GM12878 (cell line): Measurements from ENCODE around the gene DND1.

Experiments
- CEBPB ChIP-seq, 2 experiments: fragments of 150-350 bp in 1 of 2; IDR thresholded peaks; 2 replicates each; pipeline ENCODE4 v1.6.1; 2012 to 2014; ENCODE audit warnings: low read depth in 2 of 2, low read length in 2 of 2, borderline replicate concordance in 1 of 2, inconsistent platforms in 1 of 2
- CHD2 ChIP-seq: IDR thresholded peaks from 2 replicates; pipeline ENCODE4 v1.6.1; 2011; ENCODE audit warnings: low read depth, low read length, improper control_type of control experiment, borderline replicate concordance
- CTCF ChIP-seq, 3 experiments: IDR thresholded peaks in 2 of 3; conservative IDR thresholded peaks in 1 of 3; 2 replicates each; pipeline ENCODE4 v1.5.1; 2011; ENCODE audit warnings: low read depth in 3 of 3, low read length in 3 of 3, mild to moderate bottlenecking in 3 of 3, control low read depth in 2 of 3, moderate library complexity in 2 of 3, inconsistent platforms in 1 of 3, mixed read lengths in 1 of 3; ENCODE audit not compliant: control insufficient read depth in 2 of 3, insufficient read depth in 1 of 3; ENCODE audit errors: extremely low read depth in 1 of 3
- MXI1 ChIP-seq: fragments of 150-350 bp; IDR thresholded peaks from 2 replicates; pipeline ENCODE4 v1.6.1; 2011; ENCODE audit warnings: low read depth, mild to moderate bottlenecking, inconsistent platforms, low read length, improper control_type of control experiment
- PML ChIP-seq: IDR thresholded peaks from 2 replicates; pipeline ENCODE4 v1.6.1; 2012; ENCODE audit warnings: low read length, inconsistent platforms
- POLR2A ChIP-seq: IDR thresholded peaks from 2 replicates; pipeline ENCODE4 v1.6.1; 2011; ENCODE audit warnings: low read depth, mild to moderate bottlenecking, low read length
- SREBF2 ChIP-seq: IDR thresholded peaks from 2 replicates; pipeline ENCODE4 v1.6.1; 2012; ENCODE audit warnings: mild to moderate bottlenecking, low read length
- SRF ChIP-seq, 2 experiments: IDR thresholded peaks; 2 replicates each; pipeline ENCODE4 v1.6.1; 2011; ENCODE audit warnings: low read depth in 2 of 2, low read length in 2 of 2, mild to moderate bottlenecking in 1 of 2, moderate library complexity in 1 of 2
- SUPT20H ChIP-seq: IDR thresholded peaks from 2 replicates; pipeline ENCODE4 v1.6.1; 2011; ENCODE audit warnings: low read depth, mild to moderate bottlenecking, low read length, moderate library complexity, borderline replicate concordance; ENCODE audit not compliant: control insufficient read depth
- TARDBP ChIP-seq: IDR thresholded peaks from 2 replicates; pipeline ENCODE4 v1.6.1; 2016; ENCODE audit warnings: borderline replicate concordance
- TBL1XR1 ChIP-seq: IDR thresholded peaks from 2 replicates; pipeline ENCODE4 v1.6.1; 2012; ENCODE audit warnings: low read depth, low read length, improper control_type of control experiment
- TCF7 ChIP-seq: IDR thresholded peaks from 2 replicates; pipeline ENCODE4 v1.6.1; 2014; ENCODE audit warnings: antibody characterized with exemption, borderline replicate concordance
- ZNF274 ChIP-seq: IDR thresholded peaks from one replicate; pipeline ENCODE4 v1.8.0; 2011; ENCODE audit not compliant: insufficient read length, insufficient read depth
- TF ChIP-seq, protein P1 (sequence below): IDR thresholded peaks from 2 replicates; pipeline ENCODE4 v1.6.1; 2012; ENCODE audit warnings: improper control_type of control experiment, low read depth, low read length; ENCODE audit not compliant: insufficient replicate concordance

- TF ChIP-seq SUPT20H (no peak), POLR2A (no peak), PML (no peak), ZNF274 (no peak), CTCF (IDR thresholded peaks at IDR 0.05 in 2 of 3, conservative IDR thresholded peaks at IDR 0.05 in 1 of 3; ENCODE audit: control insufficient read depth in 2 of 3, extremely low read depth in 1 of 3, insufficient read depth in 1 of 3, low read depth in 3 of 3, low read length in 3 of 3) (no peak), CEBPB (IDR thresholded peaks at IDR 0.05; ENCODE audit: borderline replicate concordance in 1 of 2, low read depth in 2 of 2, low read length in 2 of 2) (no peak), SRF (IDR thresholded peaks at IDR 0.05; ENCODE audit: low read depth in 2 of 2, low read length in 2 of 2) (no peak), CHD2 (no peak), SREBF2 (no peak), TARDBP (no peak), MXI1 (no peak), TBL1XR1 (no peak), TCF7 (no peak)
- TF ChIP-seq, protein P1, sequence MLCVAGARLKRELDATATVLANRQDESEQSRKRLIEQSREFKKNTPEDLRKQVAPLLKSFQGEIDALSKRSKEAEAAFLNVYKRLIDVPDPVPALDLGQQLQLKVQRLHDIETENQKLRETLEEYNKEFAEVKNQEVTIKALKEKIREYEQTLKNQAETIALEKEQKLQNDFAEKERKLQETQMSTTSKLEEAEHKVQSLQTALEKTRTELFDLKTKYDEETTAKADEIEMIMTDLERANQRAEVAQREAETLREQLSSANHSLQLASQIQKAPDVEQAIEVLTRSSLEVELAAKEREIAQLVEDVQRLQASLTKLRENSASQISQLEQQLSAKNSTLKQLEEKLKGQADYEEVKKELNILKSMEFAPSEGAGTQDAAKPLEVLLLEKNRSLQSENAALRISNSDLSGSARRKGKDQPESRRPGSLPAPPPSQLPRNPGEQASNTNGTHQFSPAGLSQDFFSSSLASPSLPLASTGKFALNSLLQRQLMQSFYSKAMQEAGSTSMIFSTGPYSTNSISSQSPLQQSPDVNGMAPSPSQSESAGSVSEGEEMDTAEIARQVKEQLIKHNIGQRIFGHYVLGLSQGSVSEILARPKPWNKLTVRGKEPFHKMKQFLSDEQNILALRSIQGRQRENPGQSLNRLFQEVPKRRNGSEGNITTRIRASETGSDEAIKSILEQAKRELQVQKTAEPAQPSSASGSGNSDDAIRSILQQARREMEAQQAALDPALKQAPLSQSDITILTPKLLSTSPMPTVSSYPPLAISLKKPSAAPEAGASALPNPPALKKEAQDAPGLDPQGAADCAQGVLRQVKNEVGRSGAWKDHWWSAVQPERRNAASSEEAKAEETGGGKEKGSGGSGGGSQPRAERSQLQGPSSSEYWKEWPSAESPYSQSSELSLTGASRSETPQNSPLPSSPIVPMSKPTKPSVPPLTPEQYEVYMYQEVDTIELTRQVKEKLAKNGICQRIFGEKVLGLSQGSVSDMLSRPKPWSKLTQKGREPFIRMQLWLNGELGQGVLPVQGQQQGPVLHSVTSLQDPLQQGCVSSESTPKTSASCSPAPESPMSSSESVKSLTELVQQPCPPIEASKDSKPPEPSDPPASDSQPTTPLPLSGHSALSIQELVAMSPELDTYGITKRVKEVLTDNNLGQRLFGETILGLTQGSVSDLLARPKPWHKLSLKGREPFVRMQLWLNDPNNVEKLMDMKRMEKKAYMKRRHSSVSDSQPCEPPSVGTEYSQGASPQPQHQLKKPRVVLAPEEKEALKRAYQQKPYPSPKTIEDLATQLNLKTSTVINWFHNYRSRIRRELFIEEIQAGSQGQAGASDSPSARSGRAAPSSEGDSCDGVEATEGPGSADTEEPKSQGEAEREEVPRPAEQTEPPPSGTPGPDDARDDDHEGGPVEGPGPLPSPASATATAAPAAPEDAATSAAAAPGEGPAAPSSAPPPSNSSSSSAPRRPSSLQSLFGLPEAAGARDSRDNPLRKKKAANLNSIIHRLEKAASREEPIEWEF = no peak
Observed at GRCh38 chr5:140622301-140622700, 51.1 kb downstream of the DND1 start.
